Keratinocyte (primary cell): ENCODE measurements around the gene TTYH1. TPM values are rescaled to one million over a fixed set of nuclear protein-coding genes. Genes with fewer than 3 reads are reported as not detected.
A peak's percentile ranks its signal among the peaks of the same experiment; 100 is the strongest.
"Not testable (repeated sequence)": the region's sequence is repeated elsewhere in the genome, so short reads cannot be mapped to it uniquely, and the experiment has no call there.

Experiments used
- DNase-seq: peaks from one replicate; pipeline ENCODE4 v3.0.0-alpha.2; 2011; ENCODE audit warnings: low read depth, missing footprints, low spot score
- FAIRE-seq: peaks from 2 replicates; lab custom pipeline; 2011; peaks lifted over from hg19 to GRCh38; lab: Jason Lieb, UNC
- H2AFZ ChIP-seq: 2 replicates; pipeline ENCODE4 v1.6.0; 2012; ENCODE audit warnings: low read length, control low read depth, inconsistent platforms; ENCODE audit not compliant: control insufficient read depth
- H3K27ac ChIP-seq: 2 replicates; pipeline ENCODE4 v1.5.1; 2011; ENCODE audit warnings: low read length; ENCODE audit not compliant: control insufficient read depth, insufficient read depth
- H3K27me3 ChIP-seq: 3 replicates; pipeline ENCODE4 v1.6.0; 2011; ENCODE audit warnings: low read length; ENCODE audit not compliant: control insufficient read depth, insufficient read depth; ENCODE audit errors: extremely low read depth
- H3K36me3 ChIP-seq, 2 experiments: 2 replicates in 1 of 2; 3 replicates in 1 of 2; pipeline ENCODE4 v1.5.1; 2011; ENCODE audit warnings: low read length in 2 of 2, mild to moderate bottlenecking in 1 of 2; ENCODE audit not compliant: control insufficient read depth in 2 of 2, insufficient read depth in 2 of 2; ENCODE audit errors: extremely low read depth in 1 of 2
- H3K4me1 ChIP-seq: 3 replicates; pipeline ENCODE4 v1.5.1; 2011; ENCODE audit warnings: low read length; ENCODE audit not compliant: control insufficient read depth, insufficient read depth; ENCODE audit errors: extremely low read depth
- H3K4me2 ChIP-seq: 3 replicates; pipeline ENCODE4 v1.6.0; 2011; ENCODE audit warnings: low read depth, low read length; ENCODE audit not compliant: control insufficient read depth, insufficient read depth; ENCODE audit errors: extremely low read depth
- H3K4me3 ChIP-seq, 3 experiments: fragments of 200-600 bp in 1 of 3; sonication (generic) in 1 of 3; 2 replicates in 2 of 3; 3 replicates in 1 of 3; pipeline ENCODE4 v1.5.1; 2011 to 2016; ENCODE audit warnings: low read length in 3 of 3, mild to moderate bottlenecking in 3 of 3, control low read depth in 2 of 3, inconsistent platforms in 1 of 3, low read depth in 1 of 3, mixed read lengths in 1 of 3, mixed run types in 1 of 3, moderate library complexity in 1 of 3; ENCODE audit not compliant: control insufficient read depth in 2 of 3, insufficient read depth in 2 of 3; ENCODE audit errors: extremely low read depth in 1 of 3
- H3K79me2 ChIP-seq: 2 replicates; pipeline ENCODE4 v1.6.0; 2012; ENCODE audit warnings: low read length; ENCODE audit not compliant: control insufficient read depth, insufficient read depth
- H3K9ac ChIP-seq: 3 replicates; pipeline ENCODE4 v1.6.0; 2011; ENCODE audit warnings: low read length; ENCODE audit not compliant: control insufficient read depth, insufficient read depth; ENCODE audit errors: extremely low read depth
- H3K9me1 ChIP-seq: 3 replicates; pipeline ENCODE4 v1.6.0; 2011; ENCODE audit warnings: low read length; ENCODE audit not compliant: control insufficient read depth, insufficient read depth; ENCODE audit errors: extremely low read depth
- H3K9me3 ChIP-seq: 2 replicates; pipeline ENCODE4 v1.5.1; 2012; ENCODE audit warnings: low read depth, low read length; ENCODE audit not compliant: control insufficient read depth
- H4K20me1 ChIP-seq: 3 replicates; pipeline ENCODE4 v1.6.0; 2011; ENCODE audit warnings: low read length; ENCODE audit not compliant: control insufficient read depth, insufficient read depth; ENCODE audit errors: extremely low read depth
- EZH2 ChIP-seq: IDR thresholded peaks from one replicate; pipeline ENCODE4 v1.6.1; 2012; ENCODE audit warnings: inconsistent platforms, mild to moderate bottlenecking, low read length, moderate library complexity
- dilution Hi-C: fragments of 300-500 bp; cut with MboI; formaldehyde crosslinking; loops from one replicate; pipeline ENCODE4 v1.7.0; 2020; ENCODE audit warnings: low sequenced_read_pairs; ENCODE audit not compliant: extremely low pct_ligation_motif_present
- polyA plus RNA-seq, 5 experiments: library from polyadenylated mRNA; depleted of rRNA in 3 of 5; stranded (reverse) in 3 of 5; stranded (forward) in 1 of 5; unstranded in 1 of 5; fragments of >200 nt; gene quantifications; 1 replicate in 1 of 5; 2 replicates in 3 of 5; 3 replicates in 1 of 5; pipeline versions ENCODE4 v1.2.1 to v1.2.3, GENCODE V29; 2011 to 2012; ENCODE audit warnings: missing spikeins in 2 of 5, low read depth in 1 of 5, low replicate concordance in 1 of 5
- TF ChIP-seq, protein P1 (sequence below), 3 experiments: IDR thresholded peaks in 1 of 3; conservative IDR thresholded peaks in 1 of 3; optimal IDR thresholded peaks in 1 of 3; 2 replicates in 2 of 3; 3 replicates in 1 of 3; pipeline versions ENCODE3 to v1.5.1; 2011; ENCODE audit warnings: low read length in 3 of 3, mild to moderate bottlenecking in 3 of 3, moderate library complexity in 2 of 3, control low read depth in 1 of 3, inconsistent platforms in 1 of 3; ENCODE audit not compliant: insufficient read depth in 2 of 3; ENCODE audit errors: extremely low read depth in 1 of 3

TTYH1 gene
- polyA plus RNA-seq, 1 donor (not counting 4 experiments of a cell fraction or from before 2014, with no cell fraction given), result 0.13 TPM

DNA sequence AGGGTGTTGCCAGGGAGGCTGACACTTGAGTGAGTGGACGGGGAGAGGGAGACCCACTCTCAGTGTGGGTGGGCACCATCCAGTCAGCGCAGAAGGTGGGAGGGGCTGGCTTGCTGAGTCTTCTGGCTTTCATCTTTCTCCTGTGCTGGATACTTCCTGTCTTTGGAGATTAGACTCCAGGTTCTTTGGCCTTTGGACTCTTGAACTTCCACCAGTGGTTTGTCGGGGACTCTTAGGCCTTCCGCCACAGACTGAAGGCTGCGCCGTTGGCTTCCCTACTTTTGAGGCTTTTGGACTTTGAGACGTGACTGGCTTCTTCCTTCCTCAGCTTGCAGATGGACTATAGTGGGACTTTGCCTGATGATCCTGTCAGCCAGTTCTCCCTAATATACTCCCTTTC lies 29.5 kb downstream of the TTYH1 start:
- H3K4me2 ChIP-seq, result no peak overlapping the region
- H3K27me3 ChIP-seq, result no peaks in the 10 kb centered on the region
- TF ChIP-seq, protein P1, sequence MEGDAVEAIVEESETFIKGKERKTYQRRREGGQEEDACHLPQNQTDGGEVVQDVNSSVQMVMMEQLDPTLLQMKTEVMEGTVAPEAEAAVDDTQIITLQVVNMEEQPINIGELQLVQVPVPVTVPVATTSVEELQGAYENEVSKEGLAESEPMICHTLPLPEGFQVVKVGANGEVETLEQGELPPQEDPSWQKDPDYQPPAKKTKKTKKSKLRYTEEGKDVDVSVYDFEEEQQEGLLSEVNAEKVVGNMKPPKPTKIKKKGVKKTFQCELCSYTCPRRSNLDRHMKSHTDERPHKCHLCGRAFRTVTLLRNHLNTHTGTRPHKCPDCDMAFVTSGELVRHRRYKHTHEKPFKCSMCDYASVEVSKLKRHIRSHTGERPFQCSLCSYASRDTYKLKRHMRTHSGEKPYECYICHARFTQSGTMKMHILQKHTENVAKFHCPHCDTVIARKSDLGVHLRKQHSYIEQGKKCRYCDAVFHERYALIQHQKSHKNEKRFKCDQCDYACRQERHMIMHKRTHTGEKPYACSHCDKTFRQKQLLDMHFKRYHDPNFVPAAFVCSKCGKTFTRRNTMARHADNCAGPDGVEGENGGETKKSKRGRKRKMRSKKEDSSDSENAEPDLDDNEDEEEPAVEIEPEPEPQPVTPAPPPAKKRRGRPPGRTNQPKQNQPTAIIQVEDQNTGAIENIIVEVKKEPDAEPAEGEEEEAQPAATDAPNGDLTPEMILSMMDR (optimal IDR thresholded peaks at IDR 0.05 in 1 of 3, IDR thresholded peaks at IDR 0.05 in 1 of 3, conservative IDR thresholded peaks at IDR 0.05 in 1 of 3; ENCODE audit: extremely low read depth in 1 of 3, insufficient read depth in 2 of 3, low read length in 3 of 3), result no peak
- no peak for TF ChIP-seq EZH2
- H3K36me3 ChIP-seq, result peaks cover 7% of the 10 kb centered on the region in 2 experiments
- peaks cover 30% of the 10 kb centered on the region for H3K79me2 ChIP-seq
- H3K9me1 ChIP-seq, result no peaks in the 10 kb centered on the region
- H3K27ac ChIP-seq, result no peak overlapping the region
- dilution Hi-C loops, result no loop called here
- peaks cover 12% of the 10 kb centered on the region for H3K4me1 ChIP-seq
- FAIRE-seq (no peak), DNase-seq (no peak)
- H4K20me1 ChIP-seq, result peaks cover 3% of the 10 kb centered on the region
- no peak overlapping the region for H3K4me3 ChIP-seq
- no peak overlapping the region for H3K9ac ChIP-seq
- no peaks in the 10 kb centered on the region for H3K9me3 ChIP-seq
- H2AFZ ChIP-seq, result no peak overlapping the region

DNA sequence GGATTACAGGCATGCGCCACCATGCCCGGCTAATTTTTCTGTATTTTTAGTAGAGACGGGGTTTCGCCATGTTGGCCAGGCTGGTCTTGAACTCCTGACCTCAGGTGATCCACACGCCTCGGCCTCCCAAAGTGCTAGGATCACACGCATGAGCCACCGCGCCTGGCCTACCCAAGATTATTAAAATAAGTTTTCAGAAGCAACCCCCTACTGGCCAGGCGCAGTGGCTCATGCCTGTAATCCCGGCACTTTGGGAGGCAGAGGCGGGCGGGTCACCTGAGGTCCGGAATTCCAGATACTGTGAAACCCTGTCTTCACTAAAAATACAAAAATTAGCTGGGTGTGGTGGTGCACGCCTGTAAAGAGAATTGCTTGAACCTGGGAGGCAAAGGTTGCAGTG lies 31.1 kb downstream of the TTYH1 start:
- DNase-seq, H3K9ac ChIP-seq, H3K4me3 ChIP-seq, H3K4me2 ChIP-seq, H2AFZ ChIP-seq, dilution Hi-C loops, H3K9me1 ChIP-seq, H3K27me3 ChIP-seq, FAIRE-seq, H3K9me3 ChIP-seq: not testable (repeated sequence)
- TF ChIP-seq, protein P1 (optimal IDR thresholded peaks at IDR 0.05 in 1 of 3, IDR thresholded peaks at IDR 0.05 in 1 of 3, conservative IDR thresholded peaks at IDR 0.05 in 1 of 3; ENCODE audit: extremely low read depth in 1 of 3, insufficient read depth in 2 of 3, low read length in 3 of 3), result peak in 1 of 3 experiments; percentile 9
- Histone ChIP-seq H4K20me1 (peaks cover 15% of the 10 kb centered on the region), H3K4me1 (peaks cover 26% of the 10 kb centered on the region), H3K79me2 (peaks cover 46% of the 10 kb centered on the region), H3K27ac (peak overlapping the region; percentile 31), H3K36me3 (peaks cover 8 to 14% of the 10 kb centered on the region in 2 experiments)
